ENCODE data around the gene JARID2. TPM values are rescaled to one million over a fixed set of nuclear protein-coding genes. Genes with fewer than 3 reads are reported as not detected.

Gene JARID2
- total and polyA plus RNA-seq, 2 of the 13 experiments (the other 11 are each of a cell fraction or from before 2014, with no cell fraction given): 7.5 to 10.3 TPM

GRCh38 chr6:15479761-15480160 lies 233.9 kb downstream of the JARID2 start (continued):
- TF ChIP-seq HMGA1 (CRISPR knock-in tag; conservative IDR thresholded peaks at IDR 0.05): no peak
- TF ChIP-seq ZNF691 (CRISPR knock-in tag; IDR thresholded peaks at IDR 0.05; ENCODE audit: borderline replicate concordance, low read depth): no peak
- TF ChIP-seq ZNF598 (CRISPR knock-in tag; IDR thresholded peaks at IDR 0.05; ENCODE audit: borderline replicate concordance): no peak
- TF ChIP-seq TERF1 (CRISPR knock-in tag; IDR thresholded peaks at IDR 0.05): no peak
- no peak for TF ChIP-seq REPIN1 (CRISPR knock-in tag; IDR thresholded peaks at IDR 0.05; ENCODE audit: borderline replicate concordance, low read depth)

- H3K4me1 ChIP-seq (ENCODE audit: insufficient read depth, low read length): 0 out of 2 replicates have a peak, but pooled peaks cover 7% of the 10 kb centered on the region
- no peak overlapping the region for H3K9ac ChIP-seq (ENCODE audit: insufficient read depth, low read depth, low read length)
- no peaks in the 10 kb centered on the region for H4K20me1 ChIP-seq (ENCODE audit: insufficient read depth, low read length)
- no peak overlapping the region for H3K27ac ChIP-seq (ENCODE audit: extremely low read length, insufficient read depth, low read length)
- FAIRE-seq (no peak), DNase-seq (ENCODE audit: low spot score) (no peak), ATAC-seq (no peak)
- TF ChIP-seq SP1 (IDR thresholded peaks at IDR 0.05) (no peak), SP1 (CRISPR knock-in tag; IDR thresholded peaks at IDR 0.05) (no peak), ZNF737 (CRISPR knock-in tag; IDR thresholded peaks at IDR 0.05; ENCODE audit: borderline replicate concordance) (no peak), MLX (CRISPR knock-in tag; IDR thresholded peaks at IDR 0.05) (no peak), ZNF143 (CRISPR knock-in tag; IDR thresholded peaks at IDR 0.05) (no peak), THRA (CRISPR knock-in tag; IDR thresholded peaks at IDR 0.05; ENCODE audit: borderline replicate concordance) (no peak), MTA3 (CRISPR knock-in tag; IDR thresholded peaks at IDR 0.05) (no peak), KDM5A (IDR thresholded peaks at IDR 0.05; ENCODE audit: borderline replicate concordance, low read length) (no peak), RBM39 (IDR thresholded peaks at IDR 0.05; ENCODE audit: low read depth, low read length, poor library complexity, severe bottlenecking) (no peak), NRL (CRISPR knock-in tag; IDR thresholded peaks at IDR 0.05; ENCODE audit: borderline replicate concordance) (no peak)
- CTCF ChIA-PET (ENCODE audit: low intra/inter-chr PET ratio, low total read pairs): no interaction called here
- WGBS (ENCODE audit: low lambda C conversion rate): 81% methylated on average over 7 of the region's 7 CpGs
- no peak overlapping the region for H2AFZ ChIP-seq (ENCODE audit: low read length)
- POLR2A ChIA-PET: no interaction called here
- peaks cover 0 to 8% of the 10 kb centered on the region in 2 experiments; a peak in 4 of 5 replicates for H3K36me3 ChIP-seq (replicated peaks in 1 of 2; ENCODE audit: control insufficient read depth in 1 of 2, insufficient read depth in 2 of 2, low read length in 2 of 2)
- H3K4me3 ChIP-seq (replicated peaks in 1 of 3; ENCODE audit: insufficient read depth in 1 of 3, low read depth in 2 of 3, low read length in 3 of 3): no peak overlapping the region
- intact Hi-C loops (cut with micrococcal nuclease; ENCODE audit: unreplicated experiment) (no loop called here), in situ Hi-C loops (cut with HindIII; ENCODE audit: extremely low pct_ligation_motif_present, low pct_unique_long_range_greater_than_20kb) (loop anchor here (25.0 kb wide), 1 partner anchor 1268 kb away; no protein-coding TSS in a partner anchor)
- H3K79me2 ChIP-seq (ENCODE audit: insufficient read depth, low read length): no peaks in the 10 kb centered on the region
- H3K9me3 ChIP-seq (ENCODE audit: low read length): no peaks in the 10 kb centered on the region
- BruUV-seq (replicated peaks): no TSS peak
- H3K27me3 ChIP-seq (ENCODE audit: control insufficient read depth in 1 of 2, insufficient read depth in 2 of 2, low read length in 2 of 2): no peaks in the 10 kb centered on the region
- no peak overlapping the region for H3K4me2 ChIP-seq (ENCODE audit: low read depth, low read length)
Observed at GRCh38 chr6:15480525-15480924, 234.7 kb downstream of the JARID2 start.

Data from HepG2 (cell line).